ENCODE measurements around the gene GNAS-AS1. TPM values are rescaled to one million over a fixed set of nuclear protein-coding genes. Genes with fewer than 3 reads are reported as not detected.

The GNAS-AS1 gene
- total and polyA plus RNA-seq, 2 experiments from 2014 or later: 0.98 TPM; not detected in 1

DNA sequence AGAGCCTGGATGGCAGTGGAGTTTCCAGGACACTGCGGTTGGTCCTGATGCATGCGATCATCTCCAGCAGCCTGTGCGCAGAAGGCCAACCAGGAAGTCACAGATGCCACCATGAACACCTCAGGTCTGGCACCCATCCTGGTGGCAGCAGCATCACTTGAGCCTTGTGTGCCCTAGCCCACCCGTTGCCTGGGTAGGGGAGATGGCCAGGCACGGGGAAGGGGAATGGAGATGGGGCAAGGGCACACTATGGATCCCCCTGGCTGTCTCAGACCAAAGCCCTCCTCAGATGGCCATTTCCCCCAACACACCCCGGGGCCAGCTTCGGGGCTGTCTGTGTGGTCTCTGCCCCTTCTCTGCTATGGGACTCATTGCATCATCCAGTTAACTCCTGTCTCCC is 58.3 kb downstream of the GNAS-AS1 start:
- Histone ChIP-seq H3K9me3 (ENCODE audit: low read depth) (no peaks in the 10 kb centered on the region), H3K4me3 (no peak overlapping the region), H3K4me2 (no peak overlapping the region), H3K27ac (no peak overlapping the region), H3K9me2 (replicated peaks; ENCODE audit: insufficient read depth) (no peaks in the 10 kb centered on the region), H3K27me3 (no peaks in the 10 kb centered on the region), H3K4me1 (ENCODE audit: insufficient read depth) (no peaks in the 10 kb centered on the region), H4K20me1 (ENCODE audit: insufficient read depth, poor library complexity, severe bottlenecking) (no peaks in the 10 kb centered on the region), H3K79me2 (no peaks in the 10 kb centered on the region), H3K36me3 (replicated peaks; ENCODE audit: insufficient read depth, low read depth) (no peaks in the 10 kb centered on the region), H2AFZ (no peak overlapping the region)
- 88% methylated on average over 7 of the region's 7 CpGs for WGBS (ENCODE audit: low lambda C conversion rate, missing lambda C conversion rate)
- no peak for DNase-seq (ENCODE audit: low spot score)
- TF ChIP-seq EZH2 (IDR thresholded peaks at IDR 0.05; ENCODE audit: borderline replicate concordance) (no peak), EZH2phosphoT487 (IDR thresholded peaks at IDR 0.05; ENCODE audit: low read depth, severe bottlenecking, unreplicated experiment) (no peak), CTCF (IDR thresholded peaks at IDR 0.05; ENCODE audit: poor library complexity) (no peak)

DNA sequence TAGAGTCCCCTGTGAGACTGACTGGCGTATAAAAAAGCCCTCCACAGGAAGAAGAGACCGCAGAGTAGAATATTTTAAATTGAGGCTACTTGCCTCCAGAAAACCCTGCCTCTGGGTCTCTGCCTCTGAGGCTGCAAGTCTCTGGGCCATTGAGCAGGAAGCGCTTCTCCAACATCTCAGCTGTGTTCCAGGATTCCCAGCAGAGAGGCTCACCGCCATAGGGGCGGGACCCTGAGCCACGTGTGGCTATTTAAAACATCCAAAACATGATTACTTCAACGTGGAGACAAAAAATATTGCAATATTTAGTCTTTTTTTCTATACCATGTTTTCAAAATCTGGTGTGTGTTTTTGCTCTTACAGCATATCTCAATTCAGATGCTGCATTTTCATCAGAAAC is 59.4 kb downstream of the GNAS-AS1 start:
- Histone ChIP-seq H3K27ac (no peak overlapping the region), H3K4me2 (no peak overlapping the region), H3K79me2 (no peaks in the 10 kb centered on the region), H3K36me3 (replicated peaks; ENCODE audit: insufficient read depth, low read depth) (no peaks in the 10 kb centered on the region), H3K27me3 (no peaks in the 10 kb centered on the region), H2AFZ (no peak overlapping the region), H3K9me2 (replicated peaks; ENCODE audit: insufficient read depth) (no peaks in the 10 kb centered on the region), H3K4me1 (ENCODE audit: insufficient read depth) (no peaks in the 10 kb centered on the region), H4K20me1 (ENCODE audit: insufficient read depth, poor library complexity, severe bottlenecking) (no peaks in the 10 kb centered on the region), H3K4me3 (no peak overlapping the region), H3K9me3 (ENCODE audit: low read depth) (no peaks in the 10 kb centered on the region)
- no peak for DNase-seq (ENCODE audit: low spot score)
- 72% methylated on average over 7 of the region's 7 CpGs for WGBS (ENCODE audit: low lambda C conversion rate, missing lambda C conversion rate)
- TF ChIP-seq CTCF (IDR thresholded peaks at IDR 0.05; ENCODE audit: poor library complexity) (no peak), EZH2phosphoT487 (IDR thresholded peaks at IDR 0.05; ENCODE audit: low read depth, severe bottlenecking, unreplicated experiment) (no peak), EZH2 (IDR thresholded peaks at IDR 0.05; ENCODE audit: borderline replicate concordance) (no peak)

GRCh38 chr20:58790454-58790853 is 60.2 kb downstream of the GNAS-AS1 start:
- Histone ChIP-seq H3K79me2 (no peaks in the 10 kb centered on the region), H3K27me3 (no peaks in the 10 kb centered on the region), H3K4me2 (no peak overlapping the region), H3K9me3 (ENCODE audit: low read depth) (no peaks in the 10 kb centered on the region), H3K4me3 (no peak overlapping the region), H2AFZ (no peak overlapping the region), H3K4me1 (ENCODE audit: insufficient read depth) (no peaks in the 10 kb centered on the region), H3K27ac (no peak overlapping the region), H4K20me1 (ENCODE audit: insufficient read depth, poor library complexity, severe bottlenecking) (no peaks in the 10 kb centered on the region), H3K36me3 (replicated peaks; ENCODE audit: insufficient read depth, low read depth) (no peaks in the 10 kb centered on the region), H3K9me2 (replicated peaks; ENCODE audit: insufficient read depth) (no peaks in the 10 kb centered on the region)
- no peak for DNase-seq (ENCODE audit: low spot score)
- TF ChIP-seq CTCF (IDR thresholded peaks at IDR 0.05; ENCODE audit: poor library complexity): no peak
- TF ChIP-seq EZH2 (IDR thresholded peaks at IDR 0.05; ENCODE audit: borderline replicate concordance): no peak
- TF ChIP-seq EZH2phosphoT487 (IDR thresholded peaks at IDR 0.05; ENCODE audit: low read depth, severe bottlenecking, unreplicated experiment): no peak
- 88% methylated on average over 10 of the region's 10 CpGs for WGBS (ENCODE audit: low lambda C conversion rate, missing lambda C conversion rate)
